ENCODE data around the gene ZNF558. TPM values are rescaled to one million over a fixed set of nuclear protein-coding genes. Genes with fewer than 3 reads are reported as not detected.

ZNF558 gene
- total and polyA plus RNA-seq, 2 experiments from 2014 or later, result 3.5 to 5.7 TPM

DNA sequence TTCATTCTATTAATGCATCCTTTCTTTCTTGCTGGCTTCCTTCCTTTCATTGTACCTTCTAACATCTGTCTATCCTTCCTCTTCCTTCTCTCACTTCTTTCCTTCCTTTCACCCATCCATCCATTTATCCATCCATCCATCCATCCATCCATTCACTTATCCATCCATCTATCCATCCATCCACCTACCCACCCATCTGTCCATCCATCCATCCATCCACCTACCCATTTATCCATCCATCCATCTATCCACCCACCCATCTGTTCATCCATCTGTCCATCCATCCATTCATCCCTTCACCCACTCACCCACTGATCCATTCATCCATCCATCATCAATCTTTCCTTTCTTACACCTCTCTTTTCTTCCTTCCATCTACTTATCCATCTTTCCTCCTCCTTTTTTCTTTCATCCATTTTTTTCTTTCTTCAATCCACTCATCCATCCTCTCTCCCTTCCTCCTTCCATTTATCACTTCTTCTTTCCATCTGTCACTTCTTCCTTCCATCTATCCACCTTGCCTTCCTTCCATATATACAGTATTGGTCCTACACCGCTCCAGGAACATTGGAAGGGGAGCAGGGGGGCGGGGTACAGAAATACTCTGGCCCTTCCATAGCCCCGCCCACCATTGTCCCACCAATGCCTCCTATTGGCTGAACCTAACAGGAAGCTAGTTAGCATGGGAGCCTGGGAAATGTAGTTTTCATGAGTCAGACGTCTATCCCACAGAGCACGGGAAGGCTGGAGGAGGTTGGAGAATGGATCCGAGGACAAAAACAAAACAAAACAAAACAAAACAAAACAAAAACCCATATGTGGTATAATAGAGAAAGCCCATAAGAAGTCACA, 46.0 kb upstream of the ZNF558 start:
- peak; percentile 0 for DNase-seq (ENCODE audit: low spot score)
- ATAC-seq, result no peak
- H3K27me3 ChIP-seq (ENCODE audit: insufficient read depth), result no peaks in the 10 kb centered on the region
- Mint-ChIP-seq H3K4me1 (no peaks in the 10 kb centered on the region), H3K4me3 (no peak overlapping the region), H3K9me3 (no peaks in the 10 kb centered on the region; the same call in 1 of the 3 replicates), H3K27me3 (ENCODE audit: insufficient read depth, low read depth, poor library complexity) (peaks cover 4% of the 10 kb centered on the region), H3K27ac (no peak overlapping the region), H3K36me3 (ENCODE audit: low read depth) (peaks cover 49% of the 10 kb centered on the region)
- no peak overlapping the region for H3K4me3 ChIP-seq
- no peaks in the 10 kb centered on the region for H3K79me2 ChIP-seq (replicated peaks; ENCODE audit: insufficient read depth)
- no peak overlapping the region for H3K27ac ChIP-seq (ENCODE audit: low read depth)
- H3K4me1 ChIP-seq (ENCODE audit: insufficient read depth), result no peaks in the 10 kb centered on the region
- H3K4me2 ChIP-seq, result no peak overlapping the region
- no peaks in the 10 kb centered on the region for H3K9me2 ChIP-seq (ENCODE audit: insufficient read depth)
- no peak overlapping the region for H2AFZ ChIP-seq
- H3F3A ChIP-seq (replicated peaks; ENCODE audit: low read depth), result no peaks in the 10 kb centered on the region
- H4K20me1 ChIP-seq (replicated peaks; ENCODE audit: insufficient read depth), result no peaks in the 10 kb centered on the region
- H3K36me3 ChIP-seq (ENCODE audit: insufficient read depth), result peaks cover 4% of the 10 kb centered on the region; the same call in 1 of the 2 replicates
- no peak for TF ChIP-seq POLR2AphosphoS5 (IDR thresholded peaks at IDR 0.05; ENCODE audit: low read depth)
- no peak for TF ChIP-seq NANOG (IDR thresholded peaks at IDR 0.05; ENCODE audit: borderline replicate concordance)
- no peak for TF ChIP-seq JUNB (IDR thresholded peaks at IDR 0.05; ENCODE audit: unreplicated experiment)
- TF ChIP-seq CREB1 (CRISPR knock-in tag; IDR thresholded peaks at IDR 0.05; ENCODE audit: low read depth), result no peak
- no peak for TF ChIP-seq ZNF331 (CRISPR knock-in tag; IDR thresholded peaks at IDR 0.05; ENCODE audit: low read depth)
- TF ChIP-seq, protein P1, sequence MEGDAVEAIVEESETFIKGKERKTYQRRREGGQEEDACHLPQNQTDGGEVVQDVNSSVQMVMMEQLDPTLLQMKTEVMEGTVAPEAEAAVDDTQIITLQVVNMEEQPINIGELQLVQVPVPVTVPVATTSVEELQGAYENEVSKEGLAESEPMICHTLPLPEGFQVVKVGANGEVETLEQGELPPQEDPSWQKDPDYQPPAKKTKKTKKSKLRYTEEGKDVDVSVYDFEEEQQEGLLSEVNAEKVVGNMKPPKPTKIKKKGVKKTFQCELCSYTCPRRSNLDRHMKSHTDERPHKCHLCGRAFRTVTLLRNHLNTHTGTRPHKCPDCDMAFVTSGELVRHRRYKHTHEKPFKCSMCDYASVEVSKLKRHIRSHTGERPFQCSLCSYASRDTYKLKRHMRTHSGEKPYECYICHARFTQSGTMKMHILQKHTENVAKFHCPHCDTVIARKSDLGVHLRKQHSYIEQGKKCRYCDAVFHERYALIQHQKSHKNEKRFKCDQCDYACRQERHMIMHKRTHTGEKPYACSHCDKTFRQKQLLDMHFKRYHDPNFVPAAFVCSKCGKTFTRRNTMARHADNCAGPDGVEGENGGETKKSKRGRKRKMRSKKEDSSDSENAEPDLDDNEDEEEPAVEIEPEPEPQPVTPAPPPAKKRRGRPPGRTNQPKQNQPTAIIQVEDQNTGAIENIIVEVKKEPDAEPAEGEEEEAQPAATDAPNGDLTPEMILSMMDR (conservative IDR thresholded peaks at IDR 0.05; ENCODE audit: low read depth in 2 of 2), result no peak
- TF ChIP-seq, protein P2, sequence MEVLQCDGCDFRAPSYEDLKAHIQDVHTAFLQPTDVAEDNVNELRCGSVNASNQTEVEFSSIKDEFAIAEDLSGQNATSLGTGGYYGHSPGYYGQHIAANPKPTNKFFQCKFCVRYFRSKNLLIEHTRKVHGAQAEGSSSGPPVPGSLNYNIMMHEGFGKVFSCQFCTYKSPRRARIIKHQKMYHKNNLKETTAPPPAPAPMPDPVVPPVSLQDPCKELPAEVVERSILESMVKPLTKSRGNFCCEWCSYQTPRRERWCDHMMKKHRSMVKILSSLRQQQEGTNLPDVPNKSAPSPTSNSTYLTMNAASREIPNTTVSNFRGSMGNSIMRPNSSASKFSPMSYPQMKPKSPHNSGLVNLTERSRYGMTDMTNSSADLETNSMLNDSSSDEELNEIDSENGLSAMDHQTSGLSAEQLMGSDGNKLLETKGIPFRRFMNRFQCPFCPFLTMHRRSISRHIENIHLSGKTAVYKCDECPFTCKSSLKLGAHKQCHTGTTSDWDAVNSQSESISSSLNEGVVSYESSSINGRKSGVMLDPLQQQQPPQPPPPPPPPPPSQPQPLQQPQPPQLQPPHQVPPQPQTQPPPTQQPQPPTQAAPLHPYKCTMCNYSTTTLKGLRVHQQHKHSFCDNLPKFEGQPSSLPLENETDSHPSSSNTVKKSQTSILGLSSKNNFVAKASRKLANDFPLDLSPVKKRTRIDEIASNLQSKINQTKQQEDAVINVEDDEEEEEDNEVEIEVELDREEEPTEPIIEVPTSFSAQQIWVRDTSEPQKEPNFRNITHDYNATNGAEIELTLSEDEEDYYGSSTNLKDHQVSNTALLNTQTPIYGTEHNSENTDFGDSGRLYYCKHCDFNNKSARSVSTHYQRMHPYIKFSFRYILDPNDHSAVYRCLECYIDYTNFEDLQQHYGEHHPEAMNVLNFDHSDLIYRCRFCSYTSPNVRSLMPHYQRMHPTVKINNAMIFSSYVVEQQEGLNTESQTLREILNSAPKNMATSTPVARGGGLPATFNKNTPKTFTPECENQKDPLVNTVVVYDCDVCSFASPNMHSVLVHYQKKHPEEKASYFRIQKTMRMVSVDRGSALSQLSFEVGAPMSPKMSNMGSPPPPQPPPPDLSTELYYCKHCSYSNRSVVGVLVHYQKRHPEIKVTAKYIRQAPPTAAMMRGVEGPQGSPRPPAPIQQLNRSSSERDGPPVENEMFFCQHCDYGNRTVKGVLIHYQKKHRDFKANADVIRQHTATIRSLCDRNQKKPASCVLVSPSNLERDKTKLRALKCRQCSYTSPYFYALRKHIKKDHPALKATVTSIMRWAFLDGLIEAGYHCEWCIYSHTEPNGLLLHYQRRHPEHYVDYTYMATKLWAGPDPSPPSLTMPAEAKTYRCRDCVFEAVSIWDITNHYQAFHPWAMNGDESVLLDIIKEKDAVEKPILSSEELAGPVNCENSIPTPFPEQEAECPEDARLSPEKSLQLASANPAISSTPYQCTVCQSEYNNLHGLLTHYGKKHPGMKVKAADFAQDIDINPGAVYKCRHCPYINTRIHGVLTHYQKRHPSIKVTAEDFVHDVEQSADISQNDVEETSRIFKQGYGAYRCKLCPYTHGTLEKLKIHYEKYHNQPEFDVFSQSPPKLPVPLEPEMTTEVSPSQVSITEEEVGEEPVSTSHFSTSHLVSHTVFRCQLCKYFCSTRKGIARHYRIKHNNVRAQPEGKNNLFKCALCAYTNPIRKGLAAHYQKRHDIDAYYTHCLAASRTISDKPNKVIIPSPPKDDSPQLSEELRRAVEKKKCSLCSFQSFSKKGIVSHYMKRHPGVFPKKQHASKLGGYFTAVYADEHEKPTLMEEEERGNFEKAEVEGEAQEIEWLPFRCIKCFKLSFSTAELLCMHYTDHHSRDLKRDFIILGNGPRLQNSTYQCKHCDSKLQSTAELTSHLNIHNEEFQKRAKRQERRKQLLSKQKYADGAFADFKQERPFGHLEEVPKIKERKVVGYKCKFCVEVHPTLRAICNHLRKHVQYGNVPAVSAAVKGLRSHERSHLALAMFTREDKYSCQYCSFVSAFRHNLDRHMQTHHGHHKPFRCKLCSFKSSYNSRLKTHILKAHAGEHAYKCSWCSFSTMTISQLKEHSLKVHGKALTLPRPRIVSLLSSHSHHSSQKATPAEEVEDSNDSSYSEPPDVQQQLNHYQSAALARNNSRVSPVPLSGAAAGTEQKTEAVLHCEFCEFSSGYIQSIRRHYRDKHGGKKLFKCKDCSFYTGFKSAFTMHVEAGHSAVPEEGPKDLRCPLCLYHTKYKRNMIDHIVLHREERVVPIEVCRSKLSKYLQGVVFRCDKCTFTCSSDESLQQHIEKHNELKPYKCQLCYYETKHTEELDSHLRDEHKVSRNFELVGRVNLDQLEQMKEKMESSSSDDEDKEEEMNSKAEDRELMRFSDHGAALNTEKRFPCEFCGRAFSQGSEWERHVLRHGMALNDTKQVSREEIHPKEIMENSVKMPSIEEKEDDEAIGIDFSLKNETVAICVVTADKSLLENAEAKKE (CRISPR knock-in tag; IDR thresholded peaks at IDR 0.05), result no peak
- no peak for TF ChIP-seq EZH2phosphoT487 (IDR thresholded peaks at IDR 0.05; ENCODE audit: unreplicated experiment)
- TF ChIP-seq, protein P3, sequence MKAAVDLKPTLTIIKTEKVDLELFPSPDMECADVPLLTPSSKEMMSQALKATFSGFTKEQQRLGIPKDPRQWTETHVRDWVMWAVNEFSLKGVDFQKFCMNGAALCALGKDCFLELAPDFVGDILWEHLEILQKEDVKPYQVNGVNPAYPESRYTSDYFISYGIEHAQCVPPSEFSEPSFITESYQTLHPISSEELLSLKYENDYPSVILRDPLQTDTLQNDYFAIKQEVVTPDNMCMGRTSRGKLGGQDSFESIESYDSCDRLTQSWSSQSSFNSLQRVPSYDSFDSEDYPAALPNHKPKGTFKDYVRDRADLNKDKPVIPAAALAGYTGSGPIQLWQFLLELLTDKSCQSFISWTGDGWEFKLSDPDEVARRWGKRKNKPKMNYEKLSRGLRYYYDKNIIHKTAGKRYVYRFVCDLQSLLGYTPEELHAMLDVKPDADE (IDR thresholded peaks at IDR 0.05), result no peak
- TF ChIP-seq, protein P4, sequence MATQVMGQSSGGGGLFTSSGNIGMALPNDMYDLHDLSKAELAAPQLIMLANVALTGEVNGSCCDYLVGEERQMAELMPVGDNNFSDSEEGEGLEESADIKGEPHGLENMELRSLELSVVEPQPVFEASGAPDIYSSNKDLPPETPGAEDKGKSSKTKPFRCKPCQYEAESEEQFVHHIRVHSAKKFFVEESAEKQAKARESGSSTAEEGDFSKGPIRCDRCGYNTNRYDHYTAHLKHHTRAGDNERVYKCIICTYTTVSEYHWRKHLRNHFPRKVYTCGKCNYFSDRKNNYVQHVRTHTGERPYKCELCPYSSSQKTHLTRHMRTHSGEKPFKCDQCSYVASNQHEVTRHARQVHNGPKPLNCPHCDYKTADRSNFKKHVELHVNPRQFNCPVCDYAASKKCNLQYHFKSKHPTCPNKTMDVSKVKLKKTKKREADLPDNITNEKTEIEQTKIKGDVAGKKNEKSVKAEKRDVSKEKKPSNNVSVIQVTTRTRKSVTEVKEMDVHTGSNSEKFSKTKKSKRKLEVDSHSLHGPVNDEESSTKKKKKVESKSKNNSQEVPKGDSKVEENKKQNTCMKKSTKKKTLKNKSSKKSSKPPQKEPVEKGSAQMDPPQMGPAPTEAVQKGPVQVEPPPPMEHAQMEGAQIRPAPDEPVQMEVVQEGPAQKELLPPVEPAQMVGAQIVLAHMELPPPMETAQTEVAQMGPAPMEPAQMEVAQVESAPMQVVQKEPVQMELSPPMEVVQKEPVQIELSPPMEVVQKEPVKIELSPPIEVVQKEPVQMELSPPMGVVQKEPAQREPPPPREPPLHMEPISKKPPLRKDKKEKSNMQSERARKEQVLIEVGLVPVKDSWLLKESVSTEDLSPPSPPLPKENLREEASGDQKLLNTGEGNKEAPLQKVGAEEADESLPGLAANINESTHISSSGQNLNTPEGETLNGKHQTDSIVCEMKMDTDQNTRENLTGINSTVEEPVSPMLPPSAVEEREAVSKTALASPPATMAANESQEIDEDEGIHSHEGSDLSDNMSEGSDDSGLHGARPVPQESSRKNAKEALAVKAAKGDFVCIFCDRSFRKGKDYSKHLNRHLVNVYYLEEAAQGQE (IDR thresholded peaks at IDR 0.05; ENCODE audit: unreplicated experiment), result no peak
- no peak for TF ChIP-seq STAT1 (IDR thresholded peaks at IDR 0.05; ENCODE audit: unreplicated experiment)
- TF ChIP-seq ZNF114 (CRISPR knock-in tag; IDR thresholded peaks at IDR 0.05), result no peak
- no peak for TF ChIP-seq EZH2 (IDR thresholded peaks at IDR 0.05; ENCODE audit: low read depth, unreplicated experiment)

All from GM23338 (cell line).